ENCODE results near the gene TACR1.
"Not testable (repeated sequence)": the region's sequence is repeated elsewhere in the genome, so short reads cannot be mapped to it uniquely, and the experiment has no call there.

Gene TACR1

GRCh38 chr2:75146606-75147332 is 52.6 kb downstream of the TACR1 start:
- no peak for DNase-seq (ENCODE audit: low read depth, low spot score)

GRCh38 chr2:75146221-75146605 is 53.1 kb downstream of the TACR1 start:
- DNase-seq (ENCODE audit: low read depth, low spot score), result not testable (repeated sequence)

- no peak for DNase-seq (ENCODE audit: low read depth, low spot score)
Measured at GRCh38 chr2:75142081-75142480, 57.2 kb downstream of the TACR1 start.

GRCh38 chr2:75140288-75140687 is 59.0 kb downstream of the TACR1 start:
- DNase-seq (ENCODE audit: low read depth, low spot score), result no peak

- DNase-seq (ENCODE audit: low read depth, low spot score), result no peak
Measured at GRCh38 chr2:75139171-75139570, 60.1 kb downstream of the TACR1 start.

- DNase-seq (ENCODE audit: low read depth, low spot score), result no peak
Measured at GRCh38 chr2:75138528-75138927, 60.8 kb downstream of the TACR1 start.

GRCh38 chr2:75135776-75136400 is 63.4 kb downstream of the TACR1 start:
- DNase-seq (ENCODE audit: low read depth, low spot score), result no peak

- DNase-seq (ENCODE audit: low read depth, low spot score), result no peak
Measured at GRCh38 chr2:75134860-75135259, 64.5 kb downstream of the TACR1 start.

GRCh38 chr2:75133621-75134570 is 65.4 kb downstream of the TACR1 start:
- DNase-seq (ENCODE audit: low read depth, low spot score), result no peak

- no peak for DNase-seq (ENCODE audit: low read depth, low spot score)
Measured at GRCh38 chr2:75130171-75130570, 69.1 kb downstream of the TACR1 start.

- DNase-seq (ENCODE audit: low read depth, low spot score), result no peak
Measured at GRCh38 chr2:75123876-75124275, 75.4 kb downstream of the TACR1 start.

GRCh38 chr2:75113231-75113869 is 86.0 kb downstream of the TACR1 start:
- no peak for DNase-seq (ENCODE audit: low read depth, low spot score)

- DNase-seq (ENCODE audit: low read depth, low spot score), result no peak
Measured at GRCh38 chr2:75108937-75109482, 90.3 kb downstream of the TACR1 start.

GRCh38 chr2:75102011-75102410 is 97.3 kb downstream of the TACR1 start:
- no peak for DNase-seq (ENCODE audit: low read depth, low spot score)

GRCh38 chr2:75100801-75101151 is 98.5 kb downstream of the TACR1 start:
- DNase-seq (ENCODE audit: low read depth, low spot score), result no peak

GRCh38 chr2:75100011-75100800 is 99.1 kb downstream of the TACR1 start:
- DNase-seq (ENCODE audit: low read depth, low spot score), result no peak

GRCh38 chr2:75099521-75099922 is 99.8 kb downstream of the TACR1 start:
- DNase-seq (ENCODE audit: low read depth, low spot score), result no peak

GRCh38 chr2:75098856-75099255 is 100.5 kb downstream of the TACR1 start:
- DNase-seq (ENCODE audit: low read depth, low spot score), result no peak

- DNase-seq (ENCODE audit: low read depth, low spot score), result no peak
Measured at GRCh38 chr2:75097831-75098230, 101.5 kb downstream of the TACR1 start.

- no peak for DNase-seq (ENCODE audit: low read depth, low spot score)
Measured at GRCh38 chr2:75094405-75094804, 104.9 kb downstream of the TACR1 start.
